Subcutaneous adipose tissue (tissue), 4 donors: ENCODE data around the gene ZNF428. TPM values are rescaled to one million over a fixed set of nuclear protein-coding genes. Genes with fewer than 3 reads are reported as not detected.

Experiments used
- total RNA-seq, 4 donors: library from RNA; depleted of rRNA; stranded (reverse); fragments of >200 nt; gene quantifications; one replicate each; pipeline ENCODE4 v1.1.0, GENCODE V29; 2016
- TF ChIP-seq, protein P1 (sequence below): fragments of 450-650 bp; IDR thresholded peaks from one replicate; pipeline ENCODE4 v1.5.1; 2016; ENCODE audit warnings: low read depth, mild to moderate bottlenecking, control low read depth, antibody characterized with exemption, moderate library complexity

ZNF428 gene
- total RNA-seq, 4 donors from 2014 or later = 11.1 to 27.1 (median 21.4) TPM

DNA sequence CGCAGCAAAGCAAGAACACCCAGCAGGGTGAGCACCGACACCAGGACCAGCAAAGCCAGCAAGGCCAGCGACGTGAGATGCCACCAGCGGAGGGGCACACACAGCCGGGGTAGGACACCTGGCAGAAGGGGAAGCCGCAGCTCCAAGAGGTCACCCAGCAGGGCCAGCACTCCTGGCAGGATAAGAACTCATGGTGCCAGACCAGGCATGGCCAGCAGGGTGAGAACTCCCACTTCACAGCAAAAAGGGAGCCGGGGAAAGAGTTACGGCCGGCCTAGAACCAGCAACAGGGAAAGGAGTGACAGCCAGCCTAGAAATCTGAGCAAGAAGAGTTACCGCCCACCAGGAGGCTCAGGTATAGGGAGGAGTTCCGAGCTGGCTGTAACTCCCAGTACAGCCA lies 7.1 kb downstream of the ZNF428 start:
- TF ChIP-seq, protein P1, sequence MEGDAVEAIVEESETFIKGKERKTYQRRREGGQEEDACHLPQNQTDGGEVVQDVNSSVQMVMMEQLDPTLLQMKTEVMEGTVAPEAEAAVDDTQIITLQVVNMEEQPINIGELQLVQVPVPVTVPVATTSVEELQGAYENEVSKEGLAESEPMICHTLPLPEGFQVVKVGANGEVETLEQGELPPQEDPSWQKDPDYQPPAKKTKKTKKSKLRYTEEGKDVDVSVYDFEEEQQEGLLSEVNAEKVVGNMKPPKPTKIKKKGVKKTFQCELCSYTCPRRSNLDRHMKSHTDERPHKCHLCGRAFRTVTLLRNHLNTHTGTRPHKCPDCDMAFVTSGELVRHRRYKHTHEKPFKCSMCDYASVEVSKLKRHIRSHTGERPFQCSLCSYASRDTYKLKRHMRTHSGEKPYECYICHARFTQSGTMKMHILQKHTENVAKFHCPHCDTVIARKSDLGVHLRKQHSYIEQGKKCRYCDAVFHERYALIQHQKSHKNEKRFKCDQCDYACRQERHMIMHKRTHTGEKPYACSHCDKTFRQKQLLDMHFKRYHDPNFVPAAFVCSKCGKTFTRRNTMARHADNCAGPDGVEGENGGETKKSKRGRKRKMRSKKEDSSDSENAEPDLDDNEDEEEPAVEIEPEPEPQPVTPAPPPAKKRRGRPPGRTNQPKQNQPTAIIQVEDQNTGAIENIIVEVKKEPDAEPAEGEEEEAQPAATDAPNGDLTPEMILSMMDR = no peak

DNA sequence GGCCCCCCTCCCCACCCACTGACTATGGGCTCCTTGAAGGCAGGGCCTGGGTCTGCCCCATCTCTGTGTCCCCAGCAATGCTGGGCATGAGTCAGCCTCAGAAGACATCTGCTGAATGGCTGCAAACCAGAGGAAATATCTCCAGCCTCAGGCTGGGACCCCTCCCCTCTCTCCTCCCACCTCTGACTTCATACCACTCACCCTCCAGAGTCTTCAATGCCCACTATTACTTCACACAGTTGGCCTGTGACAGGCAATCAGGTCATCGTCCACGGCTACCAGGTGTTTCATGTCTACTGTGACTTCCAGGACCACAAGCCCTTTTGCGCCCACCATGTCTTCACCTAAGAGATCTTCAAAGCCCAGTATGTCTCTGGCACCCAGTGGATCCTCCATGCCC lies 7.6 kb downstream of the ZNF428 start, which contains the start of gene SRRM5:
TSS of gene SRRM5 (plus strand) at position 301 of the 400 bp plus-strand sequence. CDS start at position 335, 34 bp downstream.
- TF ChIP-seq, protein P1 = no peak

DNA sequence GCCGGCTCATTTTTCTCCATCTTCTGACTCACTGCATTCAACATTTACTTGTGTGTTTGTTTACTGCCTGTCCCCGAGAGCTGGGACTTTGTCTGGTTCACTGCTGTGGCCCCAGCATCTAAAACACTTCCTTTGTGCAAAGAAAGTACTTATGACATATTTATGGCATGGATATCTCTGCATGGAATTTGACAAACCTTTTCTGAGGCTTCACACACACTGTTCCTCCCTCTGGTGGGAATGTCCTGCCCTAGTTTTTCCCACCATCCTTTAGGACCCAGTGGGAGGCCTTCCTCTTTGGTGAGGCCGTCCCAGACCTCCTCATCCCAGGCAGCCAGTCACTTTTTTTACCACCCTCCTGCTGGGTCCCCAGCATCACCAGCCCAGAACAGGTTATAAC lies 8.9 kb downstream of the ZNF428 start:
- TF ChIP-seq, protein P1 = no peak

DNA sequence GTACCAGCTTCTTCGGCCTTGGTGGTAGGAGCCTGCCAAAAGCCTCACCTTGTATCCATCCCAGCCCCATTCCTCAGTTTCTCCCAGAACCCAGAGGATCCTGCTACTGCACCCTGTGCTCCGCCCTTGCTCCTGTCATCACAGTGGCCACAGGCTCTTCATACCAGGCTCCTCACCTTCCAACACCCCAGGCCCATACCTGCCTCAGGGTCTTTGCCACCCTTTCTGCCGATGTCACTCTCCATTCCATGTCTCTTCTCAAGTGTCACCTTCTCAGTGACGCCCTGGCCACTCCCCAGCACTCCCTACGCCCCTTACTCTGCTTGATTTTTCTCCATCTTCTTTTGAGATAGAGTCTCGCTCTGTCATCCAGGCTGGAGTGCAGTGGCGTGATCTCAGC lies 9.6 kb downstream of the ZNF428 start:
- TF ChIP-seq, protein P1 = no peak

DNA sequence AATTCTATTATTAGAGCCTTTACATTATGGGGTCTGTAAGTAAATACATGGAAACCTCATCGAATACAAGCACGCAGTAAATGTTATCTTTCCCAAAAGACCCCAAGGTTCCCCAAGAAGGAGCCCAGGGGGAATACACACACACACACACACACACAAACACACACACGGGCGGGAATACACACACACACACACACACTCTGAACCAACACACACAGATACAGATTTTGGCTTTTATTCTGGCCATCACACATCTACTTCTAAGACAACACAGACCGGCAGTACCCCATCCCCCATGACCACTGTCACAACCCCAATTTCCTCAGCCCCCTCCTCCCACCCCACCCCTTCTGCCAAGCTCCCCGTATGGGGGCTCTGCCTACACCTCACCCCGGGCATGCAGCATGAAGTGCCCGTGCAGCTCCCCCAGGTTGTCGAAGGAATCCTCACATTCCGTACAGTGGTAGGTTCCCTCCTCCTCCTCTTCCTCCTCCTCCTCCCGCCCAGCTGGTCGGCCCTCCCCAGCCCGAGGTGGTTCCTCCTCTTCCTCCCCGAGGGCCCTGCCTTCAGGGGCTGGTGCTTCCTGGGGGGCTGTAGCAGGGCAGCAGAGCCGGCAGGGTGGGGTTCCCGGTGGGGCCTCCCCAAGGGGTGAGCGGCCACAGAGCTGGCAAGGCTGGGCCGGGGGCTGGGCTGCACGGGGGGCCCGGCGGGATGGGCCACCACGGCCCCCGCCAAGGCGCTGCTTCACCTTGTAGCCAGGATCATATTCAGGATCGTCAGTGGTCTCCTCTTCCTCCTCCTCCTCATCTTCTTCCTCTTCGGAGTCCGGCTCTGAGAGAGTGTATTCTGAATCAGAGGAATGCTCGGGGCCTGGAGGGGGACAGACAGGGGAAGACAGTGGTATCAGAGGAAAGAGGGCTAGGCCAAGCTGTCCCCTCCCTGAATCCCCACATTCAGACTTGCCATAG lies 11.9 kb downstream of the ZNF428 start:
- TF ChIP-seq, protein P1 = no peak

DNA sequence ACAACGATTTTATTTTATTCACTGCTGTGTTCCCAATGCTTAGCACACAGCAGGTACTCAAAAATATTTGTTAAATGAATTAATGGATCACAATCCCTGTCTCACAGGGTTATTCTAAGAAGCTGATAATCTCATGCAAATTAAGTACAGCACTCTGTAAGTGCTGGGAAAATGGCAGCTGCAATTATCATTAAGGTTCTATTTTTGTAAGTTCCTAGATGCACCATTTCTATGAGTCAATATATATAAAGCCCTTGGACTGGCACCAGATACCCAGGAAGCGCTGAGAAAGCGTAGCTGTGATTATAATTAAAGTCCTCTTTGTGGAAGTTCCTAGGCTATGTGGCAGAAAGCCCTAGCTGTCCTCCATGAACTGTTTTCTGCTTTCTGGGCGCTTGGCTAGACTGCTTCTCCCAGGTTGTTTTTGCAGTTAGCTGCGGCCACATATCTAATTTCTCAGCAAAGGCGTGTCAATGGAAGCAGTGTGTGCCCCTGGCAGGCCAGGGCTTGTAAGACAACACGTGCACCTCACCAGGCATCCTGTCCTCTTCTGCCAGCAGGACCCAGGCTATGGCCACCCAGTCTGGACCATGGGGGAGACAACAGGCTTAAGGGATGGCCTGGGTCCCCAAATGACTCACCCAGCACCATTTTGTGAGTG lies 12.7 kb downstream of the ZNF428 start:
- TF ChIP-seq, protein P1 = no peak
